MM.1S (cell line): ENCODE results near the gene SENP1.

Experiments used
- DNase-seq: peaks from one replicate; pipeline ENCODE4 v3.0.0-alpha.2; 2015
- H2AFZ ChIP-seq: fragments of 300-600 bp; sonication (generic); 2 replicates; pipeline ENCODE4 v1.6.0; 2016; ENCODE audit warnings: antibody characterized with exemption, low read length
- H3F3A ChIP-seq: fragments of 300-600 bp; sonication (generic); 2 replicates; pipeline ENCODE4 v1.6.1; 2016; ENCODE audit warnings: mild to moderate bottlenecking, antibody characterized with exemption, low read length, moderate library complexity, mixed read lengths; ENCODE audit not compliant: insufficient read depth
- H3K27ac ChIP-seq: fragments of 300-600 bp; sonication (generic); 2 replicates; pipeline ENCODE4 v1.5.1; 2016; ENCODE audit warnings: mild to moderate bottlenecking, low read length
- H3K27me3 ChIP-seq: fragments of 300-600 bp; sonication (generic); replicated peaks from 2 replicates; pipeline ENCODE4 v1.6.0; 2016; ENCODE audit warnings: low read length; ENCODE audit not compliant: insufficient read depth
- H3K36me3 ChIP-seq: fragments of 300-600 bp; sonication (generic); replicated peaks from 2 replicates; pipeline ENCODE4 v1.6.1; 2016; ENCODE audit warnings: mild to moderate bottlenecking, low read length, mixed read lengths; ENCODE audit not compliant: insufficient read depth
- H3K4me1 ChIP-seq: fragments of 300-600 bp; sonication (generic); 2 replicates; pipeline ENCODE4 v1.6.1; 2016; ENCODE audit warnings: low read length, mixed read lengths
- H3K4me2 ChIP-seq: fragments of 300-600 bp; sonication (generic); 2 replicates; pipeline ENCODE4 v1.6.0; 2016; ENCODE audit warnings: low read depth, low read length
- H3K4me3 ChIP-seq: fragments of 300-600 bp; sonication (generic); 2 replicates; pipeline ENCODE4 v1.5.1; 2016; ENCODE audit warnings: low read length, mixed read lengths
- H3K79me2 ChIP-seq: fragments of 300-600 bp; sonication (generic); 2 replicates; pipeline ENCODE4 v1.6.1; 2016; ENCODE audit warnings: mixed run types, low read length, mixed read lengths
- H3K9ac ChIP-seq: fragments of 300-600 bp; sonication (generic); 2 replicates; pipeline ENCODE4 v1.6.1; 2016; ENCODE audit warnings: low read length, mixed read lengths
- H3K9me2 ChIP-seq: fragments of 300-600 bp; sonication (generic); replicated peaks from 2 replicates; pipeline ENCODE4 v1.6.1; 2016; ENCODE audit warnings: mild to moderate bottlenecking, low read length, mixed read lengths; ENCODE audit not compliant: insufficient read depth
- H3K9me3 ChIP-seq: fragments of 300-600 bp; sonication (generic); replicated peaks from 2 replicates; pipeline ENCODE4 v1.6.1; 2016; ENCODE audit warnings: mild to moderate bottlenecking, low read length, mixed read lengths; ENCODE audit not compliant: insufficient read depth
- H4K20me1 ChIP-seq: fragments of 300-600 bp; sonication (generic); 2 replicates; pipeline ENCODE4 v1.6.1; 2016; ENCODE audit warnings: mild to moderate bottlenecking, low read length, moderate library complexity, mixed read lengths; ENCODE audit not compliant: insufficient read depth
- CTCF ChIP-seq: fragments of 300-600 bp; sonication (generic); IDR thresholded peaks from 2 replicates; pipeline ENCODE4 v1.5.1; 2016; ENCODE audit warnings: antibody characterized with exemption, low read length, mixed read lengths
- EZH2 ChIP-seq: fragments of 300-600 bp; sonication (generic); optimal IDR thresholded peaks from 2 replicates; pipeline ENCODE3; 2017; ENCODE audit warnings: low read depth, mild to moderate bottlenecking, antibody characterized with exemption, low read length, mixed read lengths
- EZH2phosphoT487 ChIP-seq: fragments of 300-600 bp; sonication (generic); IDR thresholded peaks from 2 replicates; pipeline ENCODE4 v1.6.1; 2018; ENCODE audit warnings: antibody characterized with exemption, low read length

Gene SENP1

DNA sequence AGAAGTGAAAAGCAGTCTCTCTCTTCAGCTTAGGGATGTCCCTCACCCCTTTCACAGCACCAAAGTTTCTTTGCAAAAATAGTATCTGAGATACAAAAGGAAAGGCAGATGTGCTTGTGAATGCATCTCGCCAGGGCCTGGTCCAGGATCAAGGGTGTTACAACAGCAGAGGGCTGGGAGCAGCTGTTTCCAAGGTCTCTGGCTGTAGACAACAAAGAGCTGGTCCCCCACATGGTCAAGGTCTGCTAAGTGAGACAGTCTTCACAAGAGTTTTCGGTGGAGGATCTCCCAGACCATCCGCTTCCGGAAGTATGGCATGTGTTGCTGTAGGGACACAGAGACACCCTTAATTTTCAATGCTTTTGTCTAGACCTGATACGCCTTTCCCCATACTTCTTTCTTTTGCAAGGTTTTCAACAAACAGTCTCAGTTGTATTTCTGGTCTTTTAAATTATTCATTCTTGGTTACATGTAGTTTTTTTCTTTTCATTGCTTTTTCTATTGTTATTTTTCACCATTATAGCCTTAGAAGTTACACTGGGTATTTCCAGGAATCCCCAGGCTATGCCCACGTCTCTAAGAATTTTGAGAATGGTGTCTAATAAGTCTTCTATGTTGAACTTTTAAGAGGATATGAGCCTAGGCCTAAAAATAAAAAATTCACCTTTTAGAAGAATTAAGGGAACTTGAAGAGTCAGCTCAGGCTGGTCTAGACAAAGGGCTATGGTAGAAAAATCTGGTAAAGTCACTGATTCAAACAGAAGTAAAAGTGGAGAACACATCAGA, 60.6 kb downstream of the SENP1 start:
- Histone ChIP-seq H4K20me1 (no peaks in the 10 kb centered on the region), H3K4me3 (no peak overlapping the region), H3K9me2 (no peaks in the 10 kb centered on the region), H3F3A (no peaks in the 10 kb centered on the region), H3K36me3 (no peaks in the 10 kb centered on the region), H3K4me2 (no peak overlapping the region), H3K9ac (no peak overlapping the region), H3K79me2 (no peaks in the 10 kb centered on the region), H2AFZ (no peak overlapping the region), H3K27ac (no peak overlapping the region), H3K27me3 (no peaks in the 10 kb centered on the region), H3K4me1 (no peaks in the 10 kb centered on the region), H3K9me3 (no peaks in the 10 kb centered on the region)
- TF ChIP-seq CTCF (no peak), EZH2phosphoT487 (no peak), EZH2 (no peak)
- DNase-seq, result no peak

- no peaks in the 10 kb centered on the region for H3K9me2 ChIP-seq
- H3K9ac ChIP-seq, result no peak overlapping the region
- no peak overlapping the region for H2AFZ ChIP-seq
- H3K27ac ChIP-seq, result no peak overlapping the region
- no peaks in the 10 kb centered on the region for H3K4me1 ChIP-seq
- no peak for TF ChIP-seq EZH2
- TF ChIP-seq EZH2phosphoT487, result no peak
- no peak for TF ChIP-seq CTCF
- no peak for DNase-seq
- H3K4me3 ChIP-seq, result no peak overlapping the region
- no peaks in the 10 kb centered on the region for H3K27me3 ChIP-seq
- no peaks in the 10 kb centered on the region for H4K20me1 ChIP-seq
- no peak overlapping the region for H3K4me2 ChIP-seq
- no peaks in the 10 kb centered on the region for H3F3A ChIP-seq
- no peaks in the 10 kb centered on the region for H3K36me3 ChIP-seq
- H3K79me2 ChIP-seq, result no peaks in the 10 kb centered on the region
- H3K9me3 ChIP-seq, result no peaks in the 10 kb centered on the region
Measured at GRCh38 chr12:48044396-48044795, 61.5 kb downstream of the SENP1 start.

DNA sequence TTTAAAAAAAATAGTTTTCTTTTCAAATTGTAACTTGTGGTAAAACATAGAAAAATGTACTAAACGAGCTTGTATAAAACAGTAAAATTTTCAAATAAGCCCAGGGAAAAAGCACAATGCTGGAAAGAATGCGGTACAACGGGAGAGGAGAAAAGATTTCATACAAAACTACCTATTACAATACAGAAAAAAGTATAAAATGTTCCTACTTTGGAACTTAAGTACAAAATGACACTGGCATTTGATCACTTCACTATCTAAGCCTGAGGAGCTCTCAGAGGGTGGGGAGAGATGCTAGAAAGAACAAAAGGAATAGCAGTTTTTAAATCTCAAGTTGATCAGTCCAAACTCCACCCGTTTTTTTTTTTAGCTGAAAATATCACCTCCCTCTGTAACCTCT, 62.1 kb downstream of the SENP1 start:
- Histone ChIP-seq H3K9me3 (no peaks in the 10 kb centered on the region), H3K36me3 (no peaks in the 10 kb centered on the region), H2AFZ (no peak overlapping the region), H3K4me1 (no peaks in the 10 kb centered on the region), H4K20me1 (no peaks in the 10 kb centered on the region), H3K9me2 (no peaks in the 10 kb centered on the region), H3K4me2 (no peak overlapping the region), H3K79me2 (no peaks in the 10 kb centered on the region), H3K9ac (no peak overlapping the region), H3K27ac (no peak overlapping the region), H3K27me3 (no peaks in the 10 kb centered on the region), H3K4me3 (no peak overlapping the region), H3F3A (no peaks in the 10 kb centered on the region)
- TF ChIP-seq CTCF, result no peak
- no peak for TF ChIP-seq EZH2
- no peak for TF ChIP-seq EZH2phosphoT487
- no peak for DNase-seq
